K562 (cell line): ENCODE measurements around the gene HOMEZ. TPM values are rescaled to one million over a fixed set of nuclear protein-coding genes. Genes with fewer than 3 reads are reported as not detected.

Source experiments
- MBD2 ChIP-seq: sonication (generic); IDR thresholded peaks from 2 replicates; pipeline ENCODE4 v1.6.1; 2016; ENCODE audit warnings: low read depth, borderline replicate concordance
- PHF8 ChIP-seq: fragments of 200-600 bp; sonication (generic); IDR thresholded peaks from 2 replicates; pipeline ENCODE4 v1.6.1; 2012; ENCODE audit warnings: mixed run types, mild to moderate bottlenecking, inconsistent platforms, low read length, moderate library complexity, borderline replicate concordance
- TEAD4 ChIP-seq, 2 experiments: sonication (generic) in 1 of 2; formaldehyde crosslinking in 1 of 2; IDR thresholded peaks; 2 replicates each; pipeline versions ENCODE4 v1.6.1 to v1.8.0; 2012 to 2022; ENCODE audit warnings: borderline replicate concordance in 1 of 2, inconsistent platforms in 1 of 2, low read length in 1 of 2, mild to moderate bottlenecking in 1 of 2, missing genetic modification reagents in 1 of 2
- ZBTB17 ChIP-seq: fragments of 450-650 bp; formaldehyde crosslinking; IDR thresholded peaks from 2 replicates; pipeline ENCODE4 v1.4.0; 2020; ENCODE audit warnings: mild to moderate bottlenecking
- ZNF311 ChIP-seq: fragments of 250-450 bp; sonication (Bioruptor Pico); IDR thresholded peaks from 2 replicates; pipeline ENCODE4 v1.4.0; 2020; ENCODE audit warnings: mild to moderate bottlenecking, moderate library complexity
- polyA plus RNA-seq, 8 experiments: library from polyadenylated mRNA; depleted of rRNA in 4 of 8; stranded (reverse) in 5 of 8; unstranded in 3 of 8; fragments of >200 nt; fragmentation: Nextera tagmentation in 2 of 8; fragmentation: Illumina TruSeq in 1 of 8; extraction: Ambion mirVana in 2 of 8; extraction: Trizol in 1 of 8; gene quantifications; 2 replicates each; pipeline versions ENCODE4 v1.2.1 to v1.2.3, GENCODE V29; 2011 to 2014; ENCODE audit warnings: inconsistent platforms in 1 of 8, missing spikeins in 1 of 8
- total RNA-seq, 7 experiments: library from RNA; depleted of rRNA in 6 of 7; stranded (reverse); fragments of >200 nt in 6 of 7; fragmentation: Illumina TruSeq in 2 of 7; extraction: Trizol in 2 of 7; gene quantifications; 2 replicates each; pipeline versions ENCODE4 v1.2.1 to v1.2.3, GENCODE V29; 2011 to 2021; ENCODE audit warnings: low replicate concordance in 1 of 7
- TF ChIP-seq, protein P1 (sequence below), 2 experiments: fragments of 450-650 bp in 1 of 2; sonication (generic) in 1 of 2; formaldehyde crosslinking in 1 of 2; IDR thresholded peaks; 2 replicates each; pipeline versions ENCODE4 v1.7.1 to v1.9.0; 2016 to 2022; ENCODE audit warnings: inconsistent platforms in 1 of 2, mild to moderate bottlenecking in 1 of 2, missing genetic modification reagents in 1 of 2
- TF ChIP-seq, protein P2 (sequence below): fragments of 450-650 bp; IDR thresholded peaks from 2 replicates; pipeline ENCODE4 v1.6.1; 2016; ENCODE audit warnings: low read depth

Gene HOMEZ
- total and polyA plus RNA-seq, 9 of the 15 experiments (the other 6 are each of a cell fraction or from before 2014, with no cell fraction given): 3.0 to 30.2 (median 16.9) TPM

DNA sequence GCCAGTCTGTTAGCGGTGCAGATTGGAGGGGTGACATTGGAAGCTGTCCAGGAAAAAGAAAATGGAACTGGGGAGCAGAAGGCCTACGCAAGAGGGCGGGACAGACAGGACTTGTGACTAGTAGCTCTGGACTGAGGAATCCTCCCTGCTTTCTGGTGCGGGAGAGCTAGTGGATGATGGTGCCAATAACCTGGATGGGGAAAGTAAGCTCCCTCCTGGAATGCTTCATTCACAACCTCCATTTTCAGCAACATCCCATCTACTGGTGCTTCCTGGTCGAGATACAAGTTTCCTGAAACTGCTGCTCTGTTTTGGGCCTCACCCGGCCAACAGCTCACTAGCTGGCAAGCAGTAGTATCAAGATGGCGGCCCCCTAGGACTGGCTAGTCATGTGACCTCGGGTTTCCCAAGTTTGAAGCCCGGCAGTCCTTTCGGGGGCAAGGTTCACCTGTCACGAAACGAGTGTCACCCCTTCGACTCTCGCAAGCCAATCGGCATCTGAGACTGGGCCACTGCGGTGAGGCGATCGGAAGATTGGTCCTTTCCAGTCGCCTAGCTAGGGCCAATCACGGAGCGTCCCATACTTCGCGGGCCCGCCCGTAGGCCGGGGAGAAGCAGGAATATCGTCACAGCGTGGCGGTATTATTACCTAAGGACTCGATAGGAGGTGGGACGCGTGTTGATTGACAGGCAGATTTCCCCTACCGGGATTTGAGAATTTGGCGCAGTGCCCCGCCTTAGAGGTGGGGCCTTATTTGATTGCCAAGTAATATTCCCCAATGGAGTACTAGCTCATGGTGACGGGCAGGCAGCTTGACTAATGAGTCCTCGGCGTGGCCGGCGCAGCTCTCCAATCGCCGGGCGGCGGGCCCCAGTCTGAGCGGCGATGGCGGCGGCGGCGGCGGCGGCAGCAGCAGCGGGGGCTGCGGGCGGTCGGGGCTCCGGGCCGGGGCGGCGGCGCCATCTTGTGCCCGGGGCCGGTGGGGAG, 34.9 kb upstream of the HOMEZ start, which contains the start of gene PABPN1 (continued):
- TF ChIP-seq, protein P1, sequence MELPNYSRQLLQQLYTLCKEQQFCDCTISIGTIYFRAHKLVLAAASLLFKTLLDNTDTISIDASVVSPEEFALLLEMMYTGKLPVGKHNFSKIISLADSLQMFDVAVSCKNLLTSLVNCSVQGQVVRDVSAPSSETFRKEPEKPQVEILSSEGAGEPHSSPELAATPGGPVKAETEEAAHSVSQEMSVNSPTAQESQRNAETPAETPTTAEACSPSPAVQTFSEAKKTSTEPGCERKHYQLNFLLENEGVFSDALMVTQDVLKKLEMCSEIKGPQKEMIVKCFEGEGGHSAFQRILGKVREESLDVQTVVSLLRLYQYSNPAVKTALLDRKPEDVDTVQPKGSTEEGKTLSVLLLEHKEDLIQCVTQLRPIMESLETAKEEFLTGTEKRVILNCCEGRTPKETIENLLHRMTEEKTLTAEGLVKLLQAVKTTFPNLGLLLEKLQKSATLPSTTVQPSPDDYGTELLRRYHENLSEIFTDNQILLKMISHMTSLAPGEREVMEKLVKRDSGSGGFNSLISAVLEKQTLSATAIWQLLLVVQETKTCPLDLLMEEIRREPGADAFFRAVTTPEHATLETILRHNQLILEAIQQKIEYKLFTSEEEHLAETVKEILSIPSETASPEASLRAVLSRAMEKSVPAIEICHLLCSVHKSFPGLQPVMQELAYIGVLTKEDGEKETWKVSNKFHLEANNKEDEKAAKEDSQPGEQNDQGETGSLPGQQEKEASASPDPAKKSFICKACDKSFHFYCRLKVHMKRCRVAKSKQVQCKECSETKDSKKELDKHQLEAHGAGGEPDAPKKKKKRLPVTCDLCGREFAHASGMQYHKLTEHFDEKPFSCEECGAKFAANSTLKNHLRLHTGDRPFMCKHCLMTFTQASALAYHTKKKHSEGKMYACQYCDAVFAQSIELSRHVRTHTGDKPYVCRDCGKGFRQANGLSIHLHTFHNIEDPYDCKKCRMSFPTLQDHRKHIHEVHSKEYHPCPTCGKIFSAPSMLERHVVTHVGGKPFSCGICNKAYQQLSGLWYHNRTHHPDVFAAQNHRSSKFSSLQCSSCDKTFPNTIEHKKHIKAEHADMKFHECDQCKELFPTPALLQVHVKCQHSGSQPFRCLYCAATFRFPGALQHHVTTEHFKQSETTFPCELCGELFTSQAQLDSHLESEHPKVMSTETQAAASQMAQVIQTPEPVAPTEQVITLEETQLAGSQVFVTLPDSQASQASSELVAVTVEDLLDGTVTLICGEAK (IDR thresholded peaks at IDR 0.05): peak; percentile 65; the same call in 1 of the 2 replicates
- TF ChIP-seq, protein P1 (CRISPR knock-in tag; IDR thresholded peaks at IDR 0.05): no peak
- TF ChIP-seq ZBTB17 (CRISPR knock-in tag): no peak
- peak; percentile 30; the same call in 1 of the 2 replicates for TF ChIP-seq TEAD4 (IDR thresholded peaks at IDR 0.05; ENCODE audit: low read length)
- no peak for TF ChIP-seq TEAD4 (CRISPR knock-in tag; IDR thresholded peaks at IDR 0.05; ENCODE audit: borderline replicate concordance)
- 0 out of 2 replicates have a peak, but pooled peaks have one; percentile 34 for TF ChIP-seq ZNF311
- TF ChIP-seq MBD2: peak; percentile 97
- TF ChIP-seq PHF8: peak; percentile 74
- TF ChIP-seq, protein P2, sequence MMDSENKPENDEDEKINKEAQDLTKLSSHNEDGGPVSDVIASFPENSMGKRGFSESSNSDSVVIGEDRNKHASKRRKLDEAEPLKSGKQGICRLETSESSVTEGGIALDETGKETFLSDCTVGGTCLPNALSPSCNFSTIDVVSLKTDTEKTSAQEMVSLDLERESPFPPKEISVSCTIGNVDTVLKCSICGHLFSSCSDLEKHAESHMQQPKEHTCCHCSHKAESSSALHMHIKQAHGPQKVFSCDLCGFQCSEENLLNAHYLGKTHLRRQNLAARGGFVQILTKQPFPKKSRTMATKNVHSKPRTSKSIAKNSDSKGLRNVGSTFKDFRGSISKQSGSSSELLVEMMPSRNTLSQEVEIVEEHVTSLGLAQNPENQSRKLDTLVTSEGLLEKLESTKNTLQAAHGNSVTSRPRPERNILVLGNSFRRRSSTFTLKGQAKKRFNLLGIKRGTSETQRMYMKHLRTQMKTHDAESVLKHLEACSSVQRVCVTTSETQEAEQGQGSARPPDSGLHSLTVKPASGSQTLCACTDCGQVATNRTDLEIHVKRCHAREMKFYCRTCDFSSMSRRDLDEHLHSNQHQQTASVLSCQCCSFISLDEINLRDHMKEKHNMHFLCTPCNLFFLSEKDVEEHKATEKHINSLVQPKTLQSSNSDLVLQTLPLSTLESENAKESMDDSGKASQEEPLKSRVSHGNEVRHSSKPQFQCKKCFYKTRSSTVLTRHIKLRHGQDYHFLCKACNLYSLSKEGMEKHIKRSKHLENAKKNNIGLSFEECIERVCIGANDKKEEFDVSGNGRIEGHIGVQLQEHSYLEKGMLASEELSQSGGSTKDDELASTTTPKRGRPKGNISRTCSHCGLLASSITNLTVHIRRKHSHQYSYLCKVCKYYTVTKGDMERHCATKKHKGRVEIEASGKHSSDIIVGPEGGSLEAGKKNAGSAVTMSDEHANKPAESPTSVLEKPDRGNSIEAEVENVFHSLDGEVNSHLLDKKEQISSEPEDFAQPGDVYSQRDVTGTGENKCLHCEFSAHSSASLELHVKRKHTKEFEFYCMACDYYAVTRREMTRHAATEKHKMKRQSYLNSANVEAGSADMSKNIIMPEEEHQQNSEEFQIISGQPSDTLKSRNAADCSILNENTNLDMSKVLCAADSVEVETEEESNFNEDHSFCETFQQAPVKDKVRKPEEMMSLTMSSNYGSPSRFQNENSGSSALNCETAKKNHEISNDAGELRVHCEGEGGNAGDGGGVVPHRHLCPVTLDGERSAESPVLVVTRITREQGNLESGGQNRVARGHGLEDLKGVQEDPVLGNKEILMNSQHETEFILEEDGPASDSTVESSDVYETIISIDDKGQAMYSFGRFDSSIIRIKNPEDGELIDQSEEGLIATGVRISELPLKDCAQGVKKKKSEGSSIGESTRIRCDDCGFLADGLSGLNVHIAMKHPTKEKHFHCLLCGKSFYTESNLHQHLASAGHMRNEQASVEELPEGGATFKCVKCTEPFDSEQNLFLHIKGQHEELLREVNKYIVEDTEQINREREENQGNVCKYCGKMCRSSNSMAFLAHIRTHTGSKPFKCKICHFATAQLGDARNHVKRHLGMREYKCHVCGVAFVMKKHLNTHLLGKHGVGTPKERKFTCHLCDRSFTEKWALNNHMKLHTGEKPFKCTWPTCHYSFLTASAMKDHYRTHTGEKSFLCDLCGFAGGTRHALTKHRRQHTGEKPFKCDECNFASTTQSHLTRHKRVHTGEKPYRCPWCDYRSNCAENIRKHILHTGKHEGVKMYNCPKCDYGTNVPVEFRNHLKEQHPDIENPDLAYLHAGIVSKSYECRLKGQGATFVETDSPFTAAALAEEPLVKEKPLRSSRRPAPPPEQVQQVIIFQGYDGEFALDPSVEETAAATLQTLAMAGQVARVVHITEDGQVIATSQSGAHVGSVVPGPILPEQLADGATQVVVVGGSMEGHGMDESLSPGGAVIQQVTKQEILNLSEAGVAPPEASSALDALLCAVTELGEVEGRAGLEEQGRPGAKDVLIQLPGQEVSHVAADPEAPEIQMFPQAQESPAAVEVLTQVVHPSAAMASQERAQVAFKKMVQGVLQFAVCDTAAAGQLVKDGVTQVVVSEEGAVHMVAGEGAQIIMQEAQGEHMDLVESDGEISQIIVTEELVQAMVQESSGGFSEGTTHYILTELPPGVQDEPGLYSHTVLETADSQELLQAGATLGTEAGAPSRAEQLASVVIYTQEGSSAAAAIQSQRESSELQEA: peak; percentile 39; the same call in 1 of the 2 replicates
